PC-9 (cell line): Measurements from ENCODE around the gene ROBO1.

Experiments
- CTCF ChIP-seq: fragments of 200-600 bp; sonication (generic); conservative IDR thresholded peaks from 2 replicates; pipeline ENCODE4 v1.6.1; 2017; ENCODE audit warnings: mixed run types, antibody characterized with exemption, mild to moderate bottlenecking, moderate library complexity
- EZH2 ChIP-seq: fragments of 200-600 bp; sonication (generic); IDR thresholded peaks from 2 replicates; pipeline ENCODE4 v1.8.0; 2017; ENCODE audit warnings: antibody characterized with exemption, low read depth

GRCh38 chr3:79178471-79179180 is 589.2 kb downstream of the ROBO1 start:
- TF ChIP-seq CTCF (no peak), EZH2 (no peak)
